Kasumi-1 (cell line): ENCODE measurements around the gene PARVB.

Experiments
- DNase-seq, 2 experiments: peaks; one replicate each; lab custom pipeline; 2025; lab: John Stamatoyannopoulos, UW

PARVB gene

GRCh38 chr22:44024288-44024921 is at the start of gene PARVB:
Gene PARVB (plus strand): TSS chr22:44024302. CDS start chr22:44024340, 38 bp downstream.
- peak; percentile 5 to 15 for DNase-seq

GRCh38 chr22:43975041-43975440 is 49.1 kb upstream of the PARVB start:
- no peak for DNase-seq

- no peak for DNase-seq
Observed at GRCh38 chr22:43976861-43977795, 47.0 kb upstream of the PARVB start.

- DNase-seq: no peak
Observed at GRCh38 chr22:43978558-43978957, 45.5 kb upstream of the PARVB start.

GRCh38 chr22:43980579-43980978 is 43.5 kb upstream of the PARVB start:
- DNase-seq: no peak

- no peak for DNase-seq
Observed at GRCh38 chr22:43980996-43981395, 43.1 kb upstream of the PARVB start.

GRCh38 chr22:43983808-43984207 is 40.3 kb upstream of the PARVB start:
- DNase-seq: no peak

GRCh38 chr22:43985532-43985931 is 38.6 kb upstream of the PARVB start:
- DNase-seq: no peak

- DNase-seq: no peak
Observed at GRCh38 chr22:43988116-43988820, 35.8 kb upstream of the PARVB start.

- DNase-seq: no peak
Observed at GRCh38 chr22:43988960-43989359, 35.1 kb upstream of the PARVB start.

GRCh38 chr22:43990044-43990443 is 34.1 kb upstream of the PARVB start:
- DNase-seq: no peak

GRCh38 chr22:43991316-43992020 is 32.6 kb upstream of the PARVB start:
- no peak for DNase-seq

- no peak for DNase-seq
Observed at GRCh38 chr22:43992331-43992821, 31.7 kb upstream of the PARVB start.

- DNase-seq: peak; percentile 53 to 64
Observed at GRCh38 chr22:43993072-43993760, 30.9 kb upstream of the PARVB start.

GRCh38 chr22:43994006-43994405 is 30.1 kb upstream of the PARVB start:
- no peak for DNase-seq

- DNase-seq: no peak
Observed at GRCh38 chr22:43994416-43994815, 29.7 kb upstream of the PARVB start.

GRCh38 chr22:43995057-43995685 is 28.9 kb upstream of the PARVB start:
- no peak for DNase-seq

GRCh38 chr22:43995798-43996169 is 28.3 kb upstream of the PARVB start:
- DNase-seq: no peak

GRCh38 chr22:43996170-43996980 is 27.7 kb upstream of the PARVB start:
- peak; percentile 87 to 88 for DNase-seq

- no peak for DNase-seq
Observed at GRCh38 chr22:43996981-43997265, 27.2 kb upstream of the PARVB start.
